CD4-positive, CD25-positive, alpha-beta regulatory T cell (primary cell): ENCODE results near the gene A2M. TPM values are rescaled to one million over a fixed set of nuclear protein-coding genes. Genes with fewer than 3 reads are reported as not detected.

Source experiments
- ATAC-seq, 2 donors: fragments of 150-1000 bp; cut with Tn5 transposase; one replicate each; pipeline ENCODE4 v1.10.0; 2021; ENCODE audit warnings: low read depth in 2 of 2, moderate number of reproducible peaks in 2 of 2, moderate library complexity in 1 of 2
- DNase-seq, 3 donors: peaks; one replicate each; pipeline versions ENCODE4 v3.0.0 to v3.0.0-alpha.2; 2012 to 2022; ENCODE audit warnings: mixed read lengths in 1 of 3
- H3K27ac ChIP-seq: one replicate; pipeline ENCODE4 v1.7.0; 2013; ENCODE audit warnings: mild to moderate bottlenecking, low read length; ENCODE audit not compliant: insufficient read depth, poor library complexity, severe bottlenecking
- H3K27me3 ChIP-seq: one replicate; pipeline ENCODE4 v1.7.0; 2013; ENCODE audit warnings: low read length; ENCODE audit not compliant: control insufficient read depth, insufficient read depth
- H3K36me3 ChIP-seq: one replicate; pipeline ENCODE4 v1.7.0; 2013; ENCODE audit warnings: mild to moderate bottlenecking, low read length, moderate library complexity; ENCODE audit not compliant: control insufficient read depth, insufficient read depth
- H3K4me1 ChIP-seq: 2 replicates; pipeline ENCODE4 v1.7.0; 2013; ENCODE audit warnings: mild to moderate bottlenecking, low read length; ENCODE audit not compliant: insufficient read depth, control insufficient read depth, poor library complexity, severe bottlenecking
- H3K4me3 ChIP-seq: one replicate; pipeline ENCODE4 v1.7.0; 2013; ENCODE audit warnings: low read depth, mild to moderate bottlenecking, low read length, moderate library complexity
- H3K9me3 ChIP-seq, 2 experiments: 1 replicate in 1 of 2; 2 replicates in 1 of 2; pipeline ENCODE4 v1.7.0; 2013; ENCODE audit warnings: low read length in 2 of 2, mild to moderate bottlenecking in 1 of 2, moderate library complexity in 1 of 2; ENCODE audit not compliant: control insufficient read depth in 2 of 2
- H3K27ac Mint-ChIP-seq, 3 donors: one replicate each; pipeline ENCODE4 v1.8.0; 2020 to 2022; ENCODE audit warnings: mild to moderate bottlenecking in 3 of 3, mixed read lengths in 3 of 3, moderate library complexity in 2 of 3
- H3K27me3 Mint-ChIP-seq: one replicate; pipeline ENCODE4 v1.8.0; 2022; ENCODE audit warnings: mild to moderate bottlenecking, mixed read lengths
- H3K36me3 Mint-ChIP-seq: one replicate; pipeline ENCODE4 v1.8.0; 2020; ENCODE audit warnings: mixed read lengths
- H3K4me1 Mint-ChIP-seq, 4 donors: one replicate each; pipeline ENCODE4 v1.8.0; 2020 to 2022; ENCODE audit warnings: mixed read lengths in 4 of 4, mild to moderate bottlenecking in 1 of 4
- H3K4me3 Mint-ChIP-seq, 4 donors: one replicate each; pipeline ENCODE4 v1.8.0; 2020 to 2022; ENCODE audit warnings: mild to moderate bottlenecking in 4 of 4, mixed read lengths in 4 of 4, moderate library complexity in 3 of 4
- H3K9me3 Mint-ChIP-seq, 7 donors: one replicate each; pipeline ENCODE4 v1.8.0; 2020 to 2022; ENCODE audit warnings: mixed read lengths in 7 of 7, mild to moderate bottlenecking in 3 of 7, moderate library complexity in 2 of 7
- polyA plus RNA-seq, 4 donors: library from polyadenylated mRNA; unstranded; fragments of 300-500 nt; fragmentation: Illumina TruSeq; gene quantifications; one replicate each; pipeline ENCODE4 v1.2.3, GENCODE V29; 2021
- total RNA-seq: library from RNA; stranded (reverse); gene quantifications from one replicate; pipeline ENCODE4 v1.2.3, GENCODE V29; 2022

A2M gene
- total and polyA plus RNA-seq, 5 donors from 2014 or later, result not detected

DNA sequence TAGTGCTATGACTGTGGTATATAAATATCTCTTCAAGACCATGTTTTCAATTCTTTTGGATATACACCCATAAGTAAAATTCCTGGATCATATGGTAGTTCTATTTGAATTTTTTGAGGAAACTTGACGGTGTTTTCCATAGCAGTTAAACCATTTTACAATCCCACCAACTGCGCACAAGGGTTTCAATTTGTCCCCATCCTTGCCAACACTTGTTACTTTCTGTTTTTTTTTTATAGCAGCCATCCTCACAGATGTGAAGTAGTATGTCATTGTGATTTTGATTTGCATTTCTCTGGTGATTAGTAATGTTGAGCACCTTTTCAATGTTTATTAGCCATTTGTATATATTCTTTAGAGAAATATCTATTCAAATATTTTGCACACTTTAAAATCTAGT lies 14.5 kb upstream of the A2M start:
- Histone ChIP-seq H3K9me3 (no peaks in the 10 kb centered on the region), H3K4me1 (no peaks in the 10 kb centered on the region), H3K4me3 (no peak overlapping the region), H3K36me3 (no peaks in the 10 kb centered on the region), H3K27me3 (no peaks in the 10 kb centered on the region), H3K27ac (no peak overlapping the region)
- no peak for ATAC-seq
- Mint-ChIP-seq H3K4me1 (no peaks in the 10 kb centered on the region), H3K9me3 (peaks cover 0 to 3% (median 0%) of the 10 kb centered on the region in 7 donors), H3K36me3 (no peaks in the 10 kb centered on the region), H3K4me3 (no peak overlapping the region), H3K27me3 (peaks cover 8% of the 10 kb centered on the region), H3K27ac (no peak overlapping the region)
- DNase-seq, result no peak

DNA sequence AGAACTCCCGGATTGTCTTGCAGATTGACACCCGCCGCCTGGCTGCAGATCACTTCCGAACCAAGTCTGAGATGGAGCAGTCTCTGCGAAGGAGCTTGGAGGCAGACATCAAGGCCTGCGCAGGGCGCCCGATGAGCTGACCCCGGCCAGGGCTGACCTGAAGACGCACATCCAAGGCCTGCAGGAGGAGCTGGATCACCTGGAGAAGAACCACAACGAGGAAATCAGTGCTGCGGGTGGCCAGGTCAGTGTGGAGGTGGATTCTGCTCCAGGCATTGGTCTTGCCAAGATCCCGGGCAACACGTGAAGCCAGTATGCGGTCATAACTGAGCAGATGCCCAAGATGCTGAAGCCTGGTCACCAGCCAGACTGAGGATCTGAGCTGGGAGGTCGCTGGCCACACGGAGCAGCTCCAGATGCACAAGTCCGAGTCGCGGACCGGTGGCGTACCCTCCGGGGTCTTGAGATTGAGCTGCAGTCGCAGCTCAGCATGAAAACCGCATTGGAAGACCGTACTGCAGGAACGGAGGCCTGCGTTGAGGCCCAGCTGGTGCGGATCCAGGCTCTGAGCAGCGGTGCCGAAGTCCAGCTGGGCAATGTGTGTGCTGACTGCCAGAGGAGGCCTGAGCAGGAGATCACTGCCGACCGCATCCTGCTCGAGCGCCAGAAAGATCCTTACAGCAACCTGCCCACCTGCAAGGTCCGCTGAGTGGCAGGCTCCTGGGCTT lies 12.4 kb upstream of the A2M start:
- Mint-ChIP-seq H3K27me3 (peaks cover 8% of the 10 kb centered on the region), H3K4me1 (no peaks in the 10 kb centered on the region), H3K36me3 (no peaks in the 10 kb centered on the region), H3K9me3 (peaks cover 0 to 3% (median 0%) of the 10 kb centered on the region in 7 donors), H3K4me3 (no peak overlapping the region), H3K27ac (peak overlapping the region in 1 of 3 donors; percentile 69)
- H3K4me3 ChIP-seq, result no peak overlapping the region
- ATAC-seq (no peak), DNase-seq (no peak)
- no peaks in the 10 kb centered on the region for H3K4me1 ChIP-seq
- H3K27me3 ChIP-seq, result no peaks in the 10 kb centered on the region
- no peaks in the 10 kb centered on the region for H3K36me3 ChIP-seq
- H3K9me3 ChIP-seq, result no peaks in the 10 kb centered on the region
- no peak overlapping the region for H3K27ac ChIP-seq

DNA sequence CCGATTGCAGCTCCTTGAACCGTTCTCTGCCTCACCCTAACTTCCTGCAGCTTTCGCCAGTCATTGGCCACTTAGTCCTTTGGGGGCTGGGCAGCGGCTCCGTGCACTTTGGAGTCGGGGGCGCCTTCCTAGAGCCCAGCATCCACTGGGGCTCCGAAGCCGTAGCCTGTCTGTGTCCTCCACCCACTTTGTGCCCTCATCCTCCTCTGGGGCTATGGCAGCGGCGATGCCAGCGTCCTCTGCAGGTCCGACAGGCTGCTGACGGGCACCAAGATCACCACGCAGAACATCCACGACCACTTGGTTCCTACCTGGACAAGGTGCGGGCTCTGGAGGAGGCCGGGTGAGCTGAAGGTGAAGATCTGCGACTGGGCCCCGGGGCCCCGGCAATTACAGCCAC lies 11.8 kb upstream of the A2M start:
- Mint-ChIP-seq H3K4me1 (no peaks in the 10 kb centered on the region), H3K27me3 (peaks cover 8% of the 10 kb centered on the region), H3K36me3 (no peaks in the 10 kb centered on the region), H3K27ac (peak overlapping the region in 1 of 3 donors; percentile 48), H3K4me3 (no peak overlapping the region), H3K9me3 (peaks cover 0 to 2% (median 0%) of the 10 kb centered on the region in 7 donors)
- Histone ChIP-seq H3K9me3 (no peaks in the 10 kb centered on the region), H3K4me3 (no peak overlapping the region), H3K36me3 (no peaks in the 10 kb centered on the region), H3K4me1 (no peaks in the 10 kb centered on the region), H3K27ac (no peak overlapping the region), H3K27me3 (no peaks in the 10 kb centered on the region)
- no peak for ATAC-seq
- no peak for DNase-seq

DNA sequence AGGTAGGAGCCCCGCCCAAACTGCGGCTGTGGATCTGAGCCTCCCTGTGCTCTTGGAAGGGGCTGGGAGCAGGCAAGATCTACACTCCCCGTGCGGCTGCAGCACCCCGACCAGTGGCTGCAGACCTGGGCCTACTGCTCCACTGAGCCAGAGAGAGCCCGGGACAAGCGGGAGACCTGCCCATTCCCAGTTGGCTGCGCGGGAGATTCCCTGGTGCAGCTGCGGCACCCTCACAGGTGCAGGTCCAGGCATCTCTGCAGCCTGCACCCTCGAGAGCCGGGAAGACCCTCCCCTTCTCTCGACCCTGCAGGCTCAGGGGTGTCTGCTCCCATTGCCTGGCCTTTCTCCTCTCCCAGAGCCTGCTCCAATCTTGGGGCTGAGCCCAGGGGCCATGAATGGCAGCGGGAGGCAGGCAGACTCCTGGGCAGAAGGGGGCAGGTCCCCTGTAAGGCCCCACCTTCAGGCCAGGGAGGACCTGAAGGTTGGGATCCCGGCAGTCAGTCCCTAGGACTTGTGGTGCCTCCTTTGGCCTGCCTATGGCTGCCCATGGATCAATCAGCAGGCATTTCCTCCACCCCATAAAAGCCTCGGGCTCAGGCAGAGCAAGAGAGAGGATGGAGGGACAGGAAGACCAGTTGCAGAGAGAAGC lies 8.8 kb upstream of the A2M start:
- Histone ChIP-seq H3K4me1 (no peaks in the 10 kb centered on the region), H3K27ac (no peak overlapping the region), H3K27me3 (no peaks in the 10 kb centered on the region), H3K4me3 (no peak overlapping the region), H3K36me3 (no peaks in the 10 kb centered on the region), H3K9me3 (no peaks in the 10 kb centered on the region)
- H3K4me3 Mint-ChIP-seq, result no peak overlapping the region
- no peak for DNase-seq
- peaks cover 0 to 1% (median 0%) of the 10 kb centered on the region in 7 donors for H3K9me3 Mint-ChIP-seq
- peaks cover 8% of the 10 kb centered on the region for H3K27me3 Mint-ChIP-seq
- no peaks in the 10 kb centered on the region for H3K4me1 Mint-ChIP-seq
- no peak for ATAC-seq
- no peak overlapping the region for H3K27ac Mint-ChIP-seq
- H3K36me3 Mint-ChIP-seq, result no peaks in the 10 kb centered on the region

DNA sequence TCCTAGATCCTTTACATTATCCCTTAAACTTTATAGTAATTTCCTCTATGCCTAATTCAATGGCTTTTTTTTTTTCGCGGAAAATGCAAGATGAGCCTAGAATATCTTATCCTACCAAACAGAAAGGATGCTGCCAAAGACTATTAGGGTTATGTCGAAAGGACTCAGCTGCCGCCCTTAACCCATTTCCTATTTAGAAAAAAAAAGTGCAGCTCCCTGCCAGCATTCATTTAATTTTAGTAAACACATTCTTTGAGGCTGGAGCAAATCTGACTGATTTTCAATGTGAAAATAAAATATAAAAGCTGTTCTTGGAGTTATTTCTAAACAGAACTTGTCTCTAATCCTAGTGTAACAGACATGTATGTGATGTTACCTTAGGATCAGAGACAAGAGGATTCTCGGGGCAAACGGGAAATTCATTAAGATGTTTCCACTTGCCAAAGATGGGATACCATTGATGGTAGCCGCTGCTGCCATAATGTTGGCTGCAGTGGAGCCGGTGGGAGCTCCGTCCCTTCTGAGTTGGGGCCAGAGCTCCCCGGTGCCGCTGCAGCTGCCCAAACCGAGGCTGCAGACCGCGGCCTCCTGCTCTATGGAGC lies 8.2 kb upstream of the A2M start:
- Histone ChIP-seq H3K36me3 (no peaks in the 10 kb centered on the region), H3K9me3 (no peaks in the 10 kb centered on the region), H3K4me1 (no peaks in the 10 kb centered on the region), H3K27me3 (no peaks in the 10 kb centered on the region), H3K27ac (no peak overlapping the region), H3K4me3 (no peak overlapping the region)
- Mint-ChIP-seq H3K36me3 (no peaks in the 10 kb centered on the region), H3K27me3 (peaks cover 8% of the 10 kb centered on the region), H3K4me1 (no peaks in the 10 kb centered on the region), H3K4me3 (no peak overlapping the region), H3K27ac (no peak overlapping the region), H3K9me3 (peaks cover 0 to under 1% (median 0%) of the 10 kb centered on the region in 7 donors)
- no peak for DNase-seq
- no peak for ATAC-seq

DNA sequence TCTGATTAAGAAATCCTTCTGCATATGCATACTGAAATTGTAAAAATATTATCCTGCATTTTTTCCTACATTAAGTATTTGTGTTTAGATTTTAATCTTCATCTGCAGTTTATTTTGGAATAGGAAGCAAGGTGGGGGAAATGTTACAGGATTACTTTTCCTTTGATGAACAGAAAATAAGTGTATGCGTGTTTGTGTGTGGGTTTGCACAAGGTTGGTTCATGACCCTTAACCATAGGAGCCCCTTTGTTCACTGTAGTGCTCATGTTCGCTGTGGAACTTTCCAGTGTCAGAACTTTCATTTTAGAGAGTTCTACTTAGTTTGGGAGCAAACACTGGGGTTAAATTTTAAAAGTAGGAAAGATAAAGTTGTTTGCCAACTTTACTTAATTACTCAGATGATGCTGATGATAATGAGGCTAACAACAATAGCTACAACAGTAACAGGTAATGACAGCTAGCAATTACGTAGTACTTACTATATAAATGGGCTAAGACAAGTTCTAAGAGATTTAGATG lies 6.4 kb upstream of the A2M start:
- H3K4me3 Mint-ChIP-seq, result no peak overlapping the region
- Histone ChIP-seq H3K4me3 (no peak overlapping the region), H3K4me1 (no peaks in the 10 kb centered on the region), H3K9me3 (no peaks in the 10 kb centered on the region), H3K27ac (no peak overlapping the region), H3K27me3 (peaks cover 3% of the 10 kb centered on the region), H3K36me3 (no peaks in the 10 kb centered on the region)
- no peak for ATAC-seq
- H3K27ac Mint-ChIP-seq, result no peak overlapping the region
- no peak for DNase-seq
- H3K36me3 Mint-ChIP-seq, result no peaks in the 10 kb centered on the region
- H3K9me3 Mint-ChIP-seq, result peaks cover 0 to 2% (median 0%) of the 10 kb centered on the region in 7 donors
- no peaks in the 10 kb centered on the region for H3K4me1 Mint-ChIP-seq
- H3K27me3 Mint-ChIP-seq, result peaks cover 7% of the 10 kb centered on the region

DNA sequence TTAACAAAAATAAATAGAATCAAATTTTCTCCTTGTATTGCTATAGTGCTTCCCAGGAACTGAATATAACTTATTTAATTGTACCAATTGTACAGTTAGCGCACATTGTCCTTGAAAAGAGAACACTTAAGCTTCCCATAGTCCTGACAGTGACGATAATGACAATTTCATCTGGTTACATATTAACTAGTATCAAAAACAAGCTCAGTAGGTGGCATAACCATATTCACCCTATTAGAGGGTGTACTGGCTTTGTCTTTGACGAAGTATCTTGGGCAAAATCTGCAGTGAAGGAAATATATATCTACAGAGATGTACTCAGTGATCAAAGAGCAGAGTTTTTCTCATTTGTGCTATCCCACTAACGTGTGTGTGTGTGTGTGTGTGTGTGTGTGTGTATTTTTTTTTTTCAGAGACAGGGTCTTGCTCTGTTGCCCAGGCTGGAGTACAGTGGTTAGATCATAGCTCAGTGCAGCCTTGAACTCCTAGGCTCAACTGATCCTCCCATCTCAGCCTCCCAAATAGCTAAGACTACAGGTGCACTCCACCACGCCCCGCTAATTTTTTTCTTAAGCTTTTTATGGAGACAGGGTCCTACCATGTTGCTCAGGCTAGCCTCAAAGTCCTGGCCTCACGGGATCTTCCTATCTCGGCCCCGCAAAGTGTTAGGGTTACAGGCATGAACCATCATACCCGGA lies 4.9 kb upstream of the A2M start:
- no peak for DNase-seq
- peaks cover 3% of the 10 kb centered on the region for H3K27me3 ChIP-seq
- peaks cover 0 to 2% (median 0%) of the 10 kb centered on the region in 7 donors for H3K9me3 Mint-ChIP-seq
- no peak overlapping the region for H3K4me3 ChIP-seq
- peaks cover 0 to 6% (median 1%) of the 10 kb centered on the region in 4 donors for H3K4me1 Mint-ChIP-seq
- H3K4me1 ChIP-seq, result no peaks in the 10 kb centered on the region
- no peak overlapping the region for H3K27ac Mint-ChIP-seq
- H3K27me3 Mint-ChIP-seq, result no peaks in the 10 kb centered on the region
- H3K9me3 ChIP-seq, result no peaks in the 10 kb centered on the region
- H3K4me3 Mint-ChIP-seq, result no peak overlapping the region
- no peaks in the 10 kb centered on the region for H3K36me3 ChIP-seq
- no peak overlapping the region for H3K27ac ChIP-seq
- ATAC-seq, result no peak
- H3K36me3 Mint-ChIP-seq, result no peaks in the 10 kb centered on the region
